ENCODE data around the gene ACP5.

The ACP5 gene

DNA sequence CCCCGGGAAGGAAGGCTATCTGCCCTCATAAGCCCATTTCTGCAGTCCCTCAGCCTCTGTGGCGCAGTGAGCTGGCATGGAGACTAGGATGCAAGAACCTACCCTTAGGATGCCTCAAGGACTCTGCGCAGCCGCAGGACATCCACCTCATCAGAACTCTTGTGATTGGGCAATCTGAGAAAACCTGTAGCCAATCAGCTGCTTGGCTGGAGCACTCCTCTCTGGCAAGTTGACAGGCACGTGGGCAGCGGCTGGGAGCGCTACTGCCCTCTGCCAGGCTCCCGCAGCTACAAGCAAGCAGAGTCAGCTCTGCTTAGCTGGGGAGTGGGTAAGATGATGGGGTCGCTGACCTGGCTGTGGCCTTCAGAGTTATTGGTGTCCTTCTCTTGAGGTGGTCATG lies 47.0 kb downstream of the ACP5 start:
- no peak overlapping the region for H3K27ac ChIP-seq (ENCODE audit: low read length)
- H3K9ac ChIP-seq (ENCODE audit: low read length) = no peak overlapping the region
- H3K4me2 ChIP-seq (ENCODE audit: low read length) = no peak overlapping the region
- no peak overlapping the region for H3K4me3 ChIP-seq (ENCODE audit: low read length)
- H4K20me1 ChIP-seq (ENCODE audit: insufficient read depth, low read length) = no peaks in the 10 kb centered on the region
- H3K9me3 ChIP-seq (ENCODE audit: insufficient read depth, low read length) = no peaks in the 10 kb centered on the region
- peaks cover under 1% of the 10 kb centered on the region for H3K36me3 ChIP-seq (replicated peaks; ENCODE audit: low read depth, low read length)
- no peaks in the 10 kb centered on the region for H3K27me3 ChIP-seq (ENCODE audit: low read depth, low read length)
- TF ChIP-seq, protein P1, sequence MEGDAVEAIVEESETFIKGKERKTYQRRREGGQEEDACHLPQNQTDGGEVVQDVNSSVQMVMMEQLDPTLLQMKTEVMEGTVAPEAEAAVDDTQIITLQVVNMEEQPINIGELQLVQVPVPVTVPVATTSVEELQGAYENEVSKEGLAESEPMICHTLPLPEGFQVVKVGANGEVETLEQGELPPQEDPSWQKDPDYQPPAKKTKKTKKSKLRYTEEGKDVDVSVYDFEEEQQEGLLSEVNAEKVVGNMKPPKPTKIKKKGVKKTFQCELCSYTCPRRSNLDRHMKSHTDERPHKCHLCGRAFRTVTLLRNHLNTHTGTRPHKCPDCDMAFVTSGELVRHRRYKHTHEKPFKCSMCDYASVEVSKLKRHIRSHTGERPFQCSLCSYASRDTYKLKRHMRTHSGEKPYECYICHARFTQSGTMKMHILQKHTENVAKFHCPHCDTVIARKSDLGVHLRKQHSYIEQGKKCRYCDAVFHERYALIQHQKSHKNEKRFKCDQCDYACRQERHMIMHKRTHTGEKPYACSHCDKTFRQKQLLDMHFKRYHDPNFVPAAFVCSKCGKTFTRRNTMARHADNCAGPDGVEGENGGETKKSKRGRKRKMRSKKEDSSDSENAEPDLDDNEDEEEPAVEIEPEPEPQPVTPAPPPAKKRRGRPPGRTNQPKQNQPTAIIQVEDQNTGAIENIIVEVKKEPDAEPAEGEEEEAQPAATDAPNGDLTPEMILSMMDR (IDR thresholded peaks at IDR 0.05; ENCODE audit: low read depth, low read length) = 0 out of 2 replicates have a peak, but pooled peaks have one; percentile 14
- no peak for TF ChIP-seq EZH2phosphoT487 (IDR thresholded peaks at IDR 0.05; ENCODE audit: low read depth)
- H2AFZ ChIP-seq (ENCODE audit: low read depth, low read length) = no peak overlapping the region
- peaks cover 22% of the 10 kb centered on the region for H3K4me1 ChIP-seq (ENCODE audit: low read length)
- peaks cover 20% of the 10 kb centered on the region for H3K79me2 ChIP-seq (ENCODE audit: low read length)

DNA sequence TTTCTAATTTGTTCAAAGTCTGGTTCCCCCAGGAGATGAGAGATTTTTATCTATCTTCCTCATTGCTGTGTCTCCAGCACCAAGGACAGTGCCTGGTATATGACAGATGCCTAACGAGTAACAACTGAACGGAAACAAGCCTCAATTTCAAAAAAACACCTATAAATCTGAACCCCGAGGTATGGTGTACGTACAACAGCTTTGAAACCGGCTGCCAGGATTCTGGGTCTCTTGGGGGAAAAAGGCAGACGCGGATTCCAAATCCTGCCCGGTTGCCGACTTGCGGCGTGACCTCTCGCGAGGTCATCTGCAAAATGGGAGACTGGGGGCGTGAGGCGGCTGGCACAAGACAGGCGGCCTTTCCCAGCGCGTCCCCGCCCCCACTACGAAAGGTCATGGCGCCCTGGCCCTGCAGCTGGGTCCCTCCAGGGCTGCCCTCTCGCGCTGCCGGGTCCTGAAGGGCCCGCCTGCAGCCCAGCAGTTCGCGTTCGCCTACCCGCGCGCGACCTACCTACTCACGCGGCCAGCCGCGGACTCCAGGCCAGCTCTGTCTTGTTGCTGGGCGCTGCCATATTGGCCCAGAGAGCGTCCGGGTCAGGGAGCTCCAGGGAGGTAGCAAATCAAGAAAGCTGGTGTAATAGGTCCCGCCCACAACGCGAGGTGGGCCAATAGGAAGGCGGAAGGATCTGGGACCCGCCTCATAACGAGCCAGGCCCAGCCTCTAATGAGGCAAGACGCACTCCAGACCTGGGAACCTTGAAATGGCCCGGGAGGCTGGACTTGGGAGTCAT lies 48.7 kb downstream of the ACP5 start, which contains the start of gene ECSIT:
TSS of gene ECSIT (minus strand) at position 584 of the 791 bp plus-strand sequence. CDS start 9,964 bp downstream, outside the sequence.
- Histone ChIP-seq H3K36me3 (replicated peaks; ENCODE audit: low read depth, low read length) (peaks cover 5% of the 10 kb centered on the region), H3K4me1 (ENCODE audit: low read length) (peaks cover 7% of the 10 kb centered on the region), H3K27me3 (ENCODE audit: low read depth, low read length) (no peaks in the 10 kb centered on the region), H3K4me3 (ENCODE audit: low read length) (peak within 1 kb of the TSS; percentile 88), H3K9ac (ENCODE audit: low read length) (peak within 1 kb of the TSS; percentile 68), H2AFZ (ENCODE audit: low read depth, low read length) (peak within 1 kb of the TSS; percentile 75), H3K27ac (ENCODE audit: low read length) (peak within 1 kb of the TSS; percentile 57), H3K9me3 (ENCODE audit: insufficient read depth, low read length) (no peaks in the 10 kb centered on the region), H3K4me2 (ENCODE audit: low read length) (peak within 1 kb of the TSS; percentile 82), H3K79me2 (ENCODE audit: low read length) (peaks cover 20% of the 10 kb centered on the region), H4K20me1 (ENCODE audit: insufficient read depth, low read length) (no peaks in the 10 kb centered on the region)
- TF ChIP-seq, protein P1 (IDR thresholded peaks at IDR 0.05; ENCODE audit: low read depth, low read length) = no peak
- TF ChIP-seq EZH2phosphoT487 (IDR thresholded peaks at IDR 0.05; ENCODE audit: low read depth) = no peak

All from OCI-LY3 (cell line).